Left forelimb (tissue), 1 donor: Measurements from ENCODE around the gene METTL5.
"Not testable (repeated sequence)": the region's sequence is repeated elsewhere in the genome, so short reads cannot be mapped to it uniquely, and the experiment has no call there.

Experiments used
- DNase-seq: peaks from one replicate; pipeline ENCODE4 v3.0.0-alpha.2; 2018; ENCODE audit warnings: low spot score

The METTL5 gene

GRCh38 chr2:169824373-169825333 is at the start of gene METTL5:
METTL5 (minus strand) TSS chr2:169824905; CDS start chr2:169824597, 308 bp downstream.
- DNase-seq: peak; percentile 92

GRCh38 chr2:169871994-169872393 is 47.3 kb upstream of the METTL5 start:
- DNase-seq: no peak

GRCh38 chr2:169871369-169871768 is 46.7 kb upstream of the METTL5 start:
- not testable (repeated sequence) for DNase-seq

- no peak for DNase-seq
Observed at GRCh38 chr2:169868951-169869350, 44.2 kb upstream of the METTL5 start.

GRCh38 chr2:169867579-169867978 is 42.9 kb upstream of the METTL5 start:
- DNase-seq: no peak

GRCh38 chr2:169866230-169866629 is 41.5 kb upstream of the METTL5 start:
- DNase-seq: not testable (repeated sequence)

- DNase-seq: no peak
Observed at GRCh38 chr2:169865492-169865891, 40.8 kb upstream of the METTL5 start.

- DNase-seq: no peak
Observed at GRCh38 chr2:169862816-169863215, 38.1 kb upstream of the METTL5 start.

GRCh38 chr2:169860149-169860548 is 35.4 kb upstream of the METTL5 start:
- DNase-seq: no peak

GRCh38 chr2:169859423-169859822 is 34.7 kb upstream of the METTL5 start:
- DNase-seq: no peak

GRCh38 chr2:169855281-169856258 is 30.9 kb upstream of the METTL5 start:
- DNase-seq: not testable (repeated sequence)

GRCh38 chr2:169853041-169853668 is 28.4 kb upstream of the METTL5 start:
- DNase-seq: no peak

GRCh38 chr2:169849710-169850109 is 25.0 kb upstream of the METTL5 start:
- no peak for DNase-seq

GRCh38 chr2:169848959-169849693 is 24.4 kb upstream of the METTL5 start:
- DNase-seq: not testable (repeated sequence)

- no peak for DNase-seq
Observed at GRCh38 chr2:169845016-169845415, 20.3 kb upstream of the METTL5 start.

GRCh38 chr2:169841625-169842024 is 16.9 kb upstream of the METTL5 start:
- DNase-seq: not testable (repeated sequence)

GRCh38 chr2:169840747-169841142 is 16.0 kb upstream of the METTL5 start:
- DNase-seq: no peak

- DNase-seq: no peak
Observed at GRCh38 chr2:169839954-169840746, 15.4 kb upstream of the METTL5 start.

- DNase-seq: no peak
Observed at GRCh38 chr2:169838743-169839489, 14.2 kb upstream of the METTL5 start.

GRCh38 chr2:169834401-169834800 is 9.7 kb upstream of the METTL5 start:
- no peak for DNase-seq
